Hepatocyte (in vitro differentiated cells): Measurements from ENCODE around the gene PDHX. TPM values are rescaled to one million over a fixed set of nuclear protein-coding genes. Genes with fewer than 3 reads are reported as not detected.

Experiments
- DNase-seq: peaks from one replicate; pipeline ENCODE4 v3.0.0-alpha.2; 2016; ENCODE audit warnings: low spot score
- H2AFZ ChIP-seq: fragments of 200-600 bp; sonication (generic); 2 replicates; pipeline ENCODE4 v1.6.0; 2016; ENCODE audit warnings: antibody characterized with exemption, mild to moderate bottlenecking
- H3K27ac ChIP-seq: fragments of 200-600 bp; sonication (generic); 2 replicates; pipeline ENCODE4 v1.5.1; 2016; ENCODE audit warnings: mild to moderate bottlenecking
- H3K27me3 ChIP-seq: fragments of 200-600 bp; sonication (generic); 2 replicates; pipeline ENCODE4 v1.6.1; 2016
- H3K36me3 ChIP-seq: fragments of 200-600 bp; sonication (generic); replicated peaks from 2 replicates; pipeline ENCODE4 v1.5.1; 2016; ENCODE audit warnings: low read depth; ENCODE audit not compliant: insufficient read depth
- H3K4me1 ChIP-seq: fragments of 200-600 bp; sonication (generic); 2 replicates; pipeline ENCODE4 v1.5.1; 2016; ENCODE audit warnings: mild to moderate bottlenecking, moderate library complexity; ENCODE audit not compliant: insufficient read depth
- H3K4me2 ChIP-seq: fragments of 200-600 bp; sonication (generic); 2 replicates; pipeline ENCODE4 v1.6.0; 2016
- H3K4me3 ChIP-seq: fragments of 200-600 bp; sonication (generic); 2 replicates; pipeline ENCODE4 v1.5.1; 2016; ENCODE audit warnings: mild to moderate bottlenecking
- H3K79me2 ChIP-seq: fragments of 200-600 bp; sonication (generic); 2 replicates; pipeline ENCODE4 v1.6.0; 2017; ENCODE audit warnings: mild to moderate bottlenecking
- H3K9me2 ChIP-seq: fragments of 200-600 bp; sonication (generic); replicated peaks from 2 replicates; pipeline ENCODE4 v1.6.0; 2017; ENCODE audit warnings: mild to moderate bottlenecking; ENCODE audit not compliant: insufficient read depth
- H3K9me3 ChIP-seq: fragments of 200-600 bp; sonication (generic); 2 replicates; pipeline ENCODE4 v1.5.1; 2016; ENCODE audit warnings: low read depth, mild to moderate bottlenecking
- H4K20me1 ChIP-seq: fragments of 200-600 bp; sonication (generic); 2 replicates; pipeline ENCODE4 v1.6.0; 2016; ENCODE audit warnings: mild to moderate bottlenecking; ENCODE audit not compliant: insufficient read depth, poor library complexity, severe bottlenecking
- EZH2 ChIP-seq: fragments of 200-600 bp; sonication (generic); IDR thresholded peaks from 2 replicates; pipeline ENCODE4 v1.6.1; 2016; ENCODE audit warnings: antibody characterized with exemption, mild to moderate bottlenecking, borderline replicate concordance
- EZH2phosphoT487 ChIP-seq: fragments of 200-600 bp; sonication (generic); IDR thresholded peaks from one replicate; pipeline ENCODE4 v1.6.1; 2018; ENCODE audit warnings: antibody characterized with exemption, mild to moderate bottlenecking, low read depth, moderate library complexity; ENCODE audit not compliant: unreplicated experiment, severe bottlenecking
- WGBS: methylation state at CpG from one replicate; pipeline ENCODE4 v1.1.6; 2016; ENCODE audit warnings: low lambda C conversion rate; ENCODE audit errors: missing lambda C conversion rate; 5-methylcytosine and 5-hydroxymethylcytosine counted together
- polyA plus RNA-seq: library from polyadenylated mRNA; unstranded; fragments of >200 nt; fragmentation: Nextera tagmentation; extraction: Ambion mirVana; gene quantifications from 2 replicates; pipeline ENCODE4 v1.2.1, GENCODE V29; 2016
- total RNA-seq: library from RNA; depleted of rRNA; stranded (reverse); fragments of >200 nt; gene quantifications from 2 replicates; pipeline ENCODE4 v1.2.3, GENCODE V29; 2014
- TF ChIP-seq, protein P1 (sequence below): fragments of 200-600 bp; sonication (generic); IDR thresholded peaks from 2 replicates; pipeline ENCODE4 v1.5.1; 2016; ENCODE audit warnings: antibody characterized with exemption, mild to moderate bottlenecking; ENCODE audit not compliant: poor library complexity

The PDHX gene
- total and polyA plus RNA-seq, 2 experiments from 2014 or later = 44.8 to 46.8 TPM

DNA sequence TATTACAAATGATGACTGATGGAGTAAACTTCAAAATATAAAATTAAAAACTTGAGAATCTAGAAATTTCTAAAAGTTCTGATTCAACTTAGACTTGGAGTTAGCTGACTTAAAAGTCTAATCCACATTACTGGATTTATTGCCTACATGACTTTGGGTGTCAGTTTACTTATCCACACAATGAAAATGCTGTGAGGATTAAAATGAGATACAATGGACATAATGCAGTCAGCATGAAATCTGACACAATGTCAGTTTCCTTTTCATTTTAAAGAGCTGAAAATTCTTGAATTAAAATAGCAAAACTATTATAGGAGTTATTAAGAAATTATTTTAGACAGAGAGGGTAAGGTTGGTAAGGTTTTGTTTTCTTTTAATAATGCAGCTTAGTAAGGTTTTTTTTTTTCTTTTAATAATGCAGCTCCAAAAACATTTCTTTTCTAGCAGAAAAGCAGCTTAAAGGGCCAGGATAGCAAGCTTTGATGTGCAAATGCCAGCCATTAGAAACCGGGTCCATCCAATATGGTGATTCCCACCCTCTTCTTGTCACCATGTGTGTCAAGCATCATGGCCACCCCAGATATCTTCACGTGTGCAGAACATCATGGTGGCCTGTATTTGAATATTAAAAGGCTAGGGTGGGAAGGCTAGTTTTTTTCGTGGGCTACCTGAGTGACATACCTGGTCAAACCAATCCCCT is 19.1 kb upstream of the PDHX start:
- no peaks in the 10 kb centered on the region for H3K27me3 ChIP-seq
- no peak overlapping the region for H2AFZ ChIP-seq
- TF ChIP-seq EZH2phosphoT487 (no peak), EZH2 (no peak)
- TF ChIP-seq, protein P1, sequence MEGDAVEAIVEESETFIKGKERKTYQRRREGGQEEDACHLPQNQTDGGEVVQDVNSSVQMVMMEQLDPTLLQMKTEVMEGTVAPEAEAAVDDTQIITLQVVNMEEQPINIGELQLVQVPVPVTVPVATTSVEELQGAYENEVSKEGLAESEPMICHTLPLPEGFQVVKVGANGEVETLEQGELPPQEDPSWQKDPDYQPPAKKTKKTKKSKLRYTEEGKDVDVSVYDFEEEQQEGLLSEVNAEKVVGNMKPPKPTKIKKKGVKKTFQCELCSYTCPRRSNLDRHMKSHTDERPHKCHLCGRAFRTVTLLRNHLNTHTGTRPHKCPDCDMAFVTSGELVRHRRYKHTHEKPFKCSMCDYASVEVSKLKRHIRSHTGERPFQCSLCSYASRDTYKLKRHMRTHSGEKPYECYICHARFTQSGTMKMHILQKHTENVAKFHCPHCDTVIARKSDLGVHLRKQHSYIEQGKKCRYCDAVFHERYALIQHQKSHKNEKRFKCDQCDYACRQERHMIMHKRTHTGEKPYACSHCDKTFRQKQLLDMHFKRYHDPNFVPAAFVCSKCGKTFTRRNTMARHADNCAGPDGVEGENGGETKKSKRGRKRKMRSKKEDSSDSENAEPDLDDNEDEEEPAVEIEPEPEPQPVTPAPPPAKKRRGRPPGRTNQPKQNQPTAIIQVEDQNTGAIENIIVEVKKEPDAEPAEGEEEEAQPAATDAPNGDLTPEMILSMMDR = no peak
- H3K36me3 ChIP-seq = no peaks in the 10 kb centered on the region
- DNase-seq = no peak
- no peak overlapping the region for H3K27ac ChIP-seq
- H3K9me3 ChIP-seq = peaks cover 23% of the 10 kb centered on the region
- H3K4me2 ChIP-seq = no peak overlapping the region
- no peaks in the 10 kb centered on the region for H4K20me1 ChIP-seq
- H3K79me2 ChIP-seq = peaks cover 8% of the 10 kb centered on the region
- 91% methylated on average over 3 of the region's 3 CpGs for WGBS
- no peaks in the 10 kb centered on the region for H3K4me1 ChIP-seq
- H3K9me2 ChIP-seq = no peaks in the 10 kb centered on the region
- H3K4me3 ChIP-seq = no peak overlapping the region

DNA sequence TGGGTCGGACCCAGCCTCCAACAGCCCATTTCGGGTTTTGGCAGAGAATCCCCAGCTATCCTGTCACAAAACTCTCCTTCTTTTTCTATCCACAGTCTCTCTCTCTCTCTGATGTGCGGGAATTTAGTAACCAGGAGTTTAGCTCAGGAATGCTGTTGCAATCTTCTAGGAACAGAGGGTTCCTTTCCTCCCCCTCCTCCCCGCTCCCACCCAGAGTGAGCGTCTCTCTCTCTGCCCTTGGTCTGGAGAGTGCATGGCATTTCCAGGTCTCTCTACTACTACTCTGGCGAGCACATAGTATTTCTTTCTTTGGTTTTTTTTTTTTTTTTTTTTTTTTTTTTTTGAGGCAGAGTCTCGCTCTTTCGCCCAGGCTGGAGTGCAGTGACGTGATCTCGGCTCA is 17.9 kb upstream of the PDHX start:
- WGBS = 95% methylated on average over 9 of the region's 10 CpGs
- peaks cover 23% of the 10 kb centered on the region for H3K9me3 ChIP-seq

DNA sequence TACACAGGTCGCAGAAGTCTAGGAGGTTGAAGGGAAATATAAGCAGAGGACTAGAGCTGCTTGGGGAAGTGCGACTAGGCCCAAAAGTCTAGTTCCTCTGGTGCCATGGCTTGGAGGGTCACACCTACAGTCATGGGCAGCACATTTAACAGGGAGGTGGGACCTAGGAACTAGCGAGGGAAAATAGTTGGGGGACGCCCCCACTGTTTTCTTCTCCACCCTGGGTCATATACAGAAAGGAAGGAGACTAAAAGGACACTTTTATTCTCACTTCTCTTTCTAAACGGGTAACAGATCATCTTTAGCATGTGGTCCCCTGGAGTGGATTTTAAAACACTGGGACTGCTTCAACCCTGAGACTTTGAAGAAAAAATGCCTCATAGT is 16.8 kb upstream of the PDHX start:
- 99% methylated on average over 5 of the region's 5 CpGs for WGBS
- Histone ChIP-seq H4K20me1 (no peaks in the 10 kb centered on the region), H3K36me3 (no peaks in the 10 kb centered on the region), H3K9me2 (no peaks in the 10 kb centered on the region), H3K79me2 (peaks cover 9% of the 10 kb centered on the region), H3K4me3 (no peak overlapping the region), H3K27me3 (no peaks in the 10 kb centered on the region), H3K4me1 (no peaks in the 10 kb centered on the region), H3K27ac (no peak overlapping the region), H3K9me3 (peaks cover 23% of the 10 kb centered on the region), H3K4me2 (no peak overlapping the region), H2AFZ (no peak overlapping the region)
- TF ChIP-seq EZH2phosphoT487 = no peak
- TF ChIP-seq, protein P1 = no peak
- no peak for TF ChIP-seq EZH2
- no peak for DNase-seq

More for the DNA sequence above, 17.9 kb upstream of the PDHX start:
- H2AFZ ChIP-seq = no peak overlapping the region
- no peak for DNase-seq
- no peaks in the 10 kb centered on the region for H3K36me3 ChIP-seq
- H3K4me3 ChIP-seq = no peak overlapping the region
- no peak overlapping the region for H3K4me2 ChIP-seq
- no peaks in the 10 kb centered on the region for H3K9me2 ChIP-seq
- H3K27me3 ChIP-seq = no peaks in the 10 kb centered on the region
- peaks cover 8% of the 10 kb centered on the region for H3K79me2 ChIP-seq
- no peak for TF ChIP-seq EZH2phosphoT487
- no peak for TF ChIP-seq EZH2
- TF ChIP-seq, protein P1 = no peak
- H4K20me1 ChIP-seq = no peaks in the 10 kb centered on the region
- no peak overlapping the region for H3K27ac ChIP-seq
- H3K4me1 ChIP-seq = no peaks in the 10 kb centered on the region
